GM18502 (cell line): ENCODE data around the gene ANO9.
"Not testable (repeated sequence)": the region's sequence is repeated elsewhere in the genome, so short reads cannot be mapped to it uniquely, and the experiment has no call there.

Experiments
- ATAC-seq: cut with Tn5 transposase; IDR thresholded peaks from one replicate; pipeline ENCODE4 v1.9.1; 2021; ENCODE audit warnings: mild to moderate bottlenecking; ENCODE audit not compliant: unreplicated experiment, poor library complexity

ANO9 gene

DNA sequence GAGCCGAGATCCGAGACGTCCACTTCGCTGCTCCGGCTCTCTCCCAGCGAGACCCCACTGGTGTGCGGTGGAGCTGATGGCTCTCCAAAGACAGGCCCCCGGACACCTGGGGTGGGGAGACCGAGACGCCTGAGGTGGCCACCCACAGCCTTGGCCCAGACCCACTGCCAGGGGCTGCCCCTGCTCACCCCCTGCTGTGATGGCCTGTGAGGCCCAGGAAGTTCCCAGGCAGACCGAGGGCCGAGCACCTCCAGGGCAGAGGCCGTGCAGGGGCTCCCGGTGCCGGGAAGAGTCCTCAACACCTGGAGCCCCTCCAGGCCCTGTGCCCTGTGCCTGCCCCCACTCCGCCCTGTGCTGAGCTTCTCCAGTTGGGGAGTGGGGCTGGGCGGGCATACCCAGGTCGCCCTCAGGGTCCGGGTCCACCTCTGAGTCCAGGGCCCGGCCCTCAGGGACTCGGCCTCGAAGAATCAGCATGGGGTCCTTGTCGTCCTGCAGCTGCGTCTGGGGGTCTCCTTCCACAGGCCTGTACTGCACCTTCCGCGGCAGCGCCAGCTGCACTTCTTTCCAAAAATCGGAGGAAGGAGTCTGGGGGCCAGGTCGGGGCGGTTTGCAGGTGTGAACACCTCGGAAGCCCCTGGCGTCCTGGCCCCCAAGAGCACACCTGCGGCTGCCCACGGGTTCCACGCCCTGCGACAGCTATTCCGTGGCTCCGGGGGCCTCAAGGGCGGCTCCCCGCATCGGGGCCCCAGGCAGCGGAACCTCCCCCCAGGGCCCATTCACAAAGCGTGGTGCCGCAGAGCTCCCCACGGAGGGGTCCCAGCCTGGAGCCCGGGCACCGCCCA lies 35.6 kb downstream of the ANO9 start:
- no peak for ATAC-seq

- no peak for ATAC-seq
Measured at GRCh38 chr11:405323-405953, 36.4 kb downstream of the ANO9 start.

GRCh38 chr11:404551-405264 lies 37.1 kb downstream of the ANO9 start:
- no peak for ATAC-seq

DNA sequence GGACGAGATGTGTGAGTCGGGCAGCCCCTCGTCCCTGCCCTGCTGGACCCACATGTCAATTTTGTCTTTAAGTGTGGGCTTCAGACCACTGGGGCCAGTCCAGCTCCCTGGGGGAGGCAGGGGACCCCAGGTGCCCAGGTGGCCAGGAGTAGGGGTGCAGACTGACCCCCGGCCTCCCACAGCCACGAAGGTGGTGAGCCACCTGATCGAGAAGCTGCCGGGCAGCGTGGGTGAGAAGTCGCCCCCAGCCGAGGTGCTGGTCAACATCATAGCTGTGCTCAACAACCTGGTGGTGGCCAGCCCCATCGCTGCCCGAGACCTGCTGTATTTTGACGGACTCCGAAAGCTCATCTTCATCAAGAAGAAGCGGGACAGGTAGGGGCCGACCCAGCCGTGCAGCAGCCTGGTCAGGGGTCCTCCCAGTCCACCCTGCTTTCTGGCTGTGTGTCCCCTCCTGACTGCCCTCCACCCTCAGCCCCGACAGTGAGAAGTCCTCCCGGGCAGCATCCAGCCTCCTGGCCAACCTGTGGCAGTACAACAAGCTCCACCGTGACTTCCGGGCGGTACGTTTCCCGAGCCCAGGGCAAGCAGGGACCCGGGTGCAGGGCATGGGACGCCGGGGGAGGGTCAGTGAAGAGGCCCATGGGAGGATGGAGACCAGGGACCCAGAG lies 37.9 kb downstream of the ANO9 start:
- ATAC-seq = no peak

DNA sequence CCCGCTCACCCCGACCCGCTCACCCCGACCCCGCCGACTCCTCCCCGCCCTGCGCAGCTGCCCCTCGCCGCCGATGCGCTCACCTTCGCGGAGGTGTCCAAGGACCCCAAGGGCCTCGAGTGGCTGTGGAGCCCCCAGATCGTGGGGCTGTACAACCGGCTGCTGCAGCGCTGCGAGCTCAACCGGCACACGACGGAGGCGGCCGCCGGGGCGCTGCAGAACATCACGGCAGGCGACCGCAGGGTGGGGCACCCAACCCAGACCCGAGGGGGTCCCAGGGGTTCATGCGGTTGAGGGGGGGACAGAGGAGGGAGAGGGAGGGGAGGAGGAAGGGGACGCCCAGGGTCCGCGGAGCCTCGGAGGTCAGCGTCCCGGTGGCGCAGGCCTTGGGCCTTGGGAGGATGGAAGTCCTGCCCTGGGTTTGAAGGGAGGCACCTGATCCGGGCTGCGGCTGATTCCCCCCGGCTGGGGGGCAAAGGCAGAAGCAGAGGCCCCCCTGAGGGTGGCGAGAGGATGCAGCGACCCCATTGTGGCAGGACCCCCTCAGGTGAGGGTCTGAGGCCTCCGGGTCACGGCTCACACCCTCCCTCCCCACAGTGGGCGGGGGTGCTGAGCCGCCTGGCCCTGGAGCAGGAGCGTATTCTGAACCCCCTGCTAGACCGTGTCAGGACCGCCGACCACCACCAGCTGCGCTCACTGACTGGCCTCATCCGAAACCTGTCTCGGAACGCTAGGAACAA lies 38.6 kb downstream of the ANO9 start:
- ATAC-seq = no peak

GRCh38 chr11:401196-401595 lies 40.6 kb downstream of the ANO9 start:
- ATAC-seq = not testable (repeated sequence)

DNA sequence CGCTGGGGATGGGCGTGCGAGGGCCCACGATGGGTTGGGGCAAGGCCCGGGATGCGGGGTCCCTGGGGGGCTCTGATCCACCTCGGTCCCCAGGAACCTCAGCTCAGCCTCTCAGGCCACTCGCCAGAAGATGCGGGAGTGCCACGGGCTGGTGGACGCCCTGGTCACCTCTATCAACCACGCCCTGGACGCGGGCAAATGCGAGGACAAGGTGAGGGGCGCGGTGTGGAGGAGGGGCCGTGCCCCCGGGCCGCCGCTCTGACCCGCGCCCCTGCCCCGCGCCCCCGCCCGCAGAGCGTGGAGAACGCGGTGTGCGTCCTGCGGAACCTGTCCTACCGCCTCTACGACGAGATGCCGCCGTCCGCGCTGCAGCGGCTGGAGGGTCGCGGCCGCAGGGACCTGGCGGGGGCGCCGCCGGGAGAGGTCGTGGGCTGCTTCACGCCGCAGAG lies 41.5 kb downstream of the ANO9 start:
- ATAC-seq = no peak

- ATAC-seq = no peak
Measured at GRCh38 chr11:399731-400211, 42.0 kb downstream of the ANO9 start.

GRCh38 chr11:398826-399225 lies 43.0 kb downstream of the ANO9 start:
- no peak for ATAC-seq

DNA sequence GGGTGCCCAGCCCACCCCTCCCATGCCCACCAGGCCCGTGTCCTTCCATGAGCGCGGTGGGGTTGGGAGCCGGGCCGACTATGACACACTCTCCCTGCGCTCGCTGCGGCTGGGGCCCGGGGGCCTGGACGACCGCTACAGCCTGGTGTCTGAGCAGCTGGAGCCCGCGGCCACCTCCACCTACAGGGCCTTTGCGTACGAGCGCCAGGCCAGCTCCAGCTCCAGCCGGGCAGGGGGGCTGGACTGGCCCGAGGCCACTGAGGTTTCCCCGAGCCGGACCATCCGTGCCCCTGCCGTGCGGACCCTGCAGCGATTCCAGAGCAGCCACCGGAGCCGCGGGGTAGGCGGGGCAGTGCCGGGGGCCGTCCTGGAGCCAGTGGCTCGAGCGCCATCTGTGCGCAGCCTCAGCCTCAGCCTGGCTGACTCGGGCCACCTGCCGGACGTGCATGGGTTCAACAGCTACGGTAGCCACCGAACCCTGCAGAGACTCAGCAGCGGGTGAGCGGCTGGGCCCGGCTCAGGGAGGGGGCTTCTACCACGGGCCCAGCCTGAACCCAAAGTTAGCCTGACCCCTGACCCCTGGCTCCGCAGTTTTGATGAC lies 44.8 kb downstream of the ANO9 start:
- ATAC-seq = peak; percentile 59

- ATAC-seq = peak; percentile 16
Measured at GRCh38 chr11:396511-396947, 45.3 kb downstream of the ANO9 start.

DNA sequence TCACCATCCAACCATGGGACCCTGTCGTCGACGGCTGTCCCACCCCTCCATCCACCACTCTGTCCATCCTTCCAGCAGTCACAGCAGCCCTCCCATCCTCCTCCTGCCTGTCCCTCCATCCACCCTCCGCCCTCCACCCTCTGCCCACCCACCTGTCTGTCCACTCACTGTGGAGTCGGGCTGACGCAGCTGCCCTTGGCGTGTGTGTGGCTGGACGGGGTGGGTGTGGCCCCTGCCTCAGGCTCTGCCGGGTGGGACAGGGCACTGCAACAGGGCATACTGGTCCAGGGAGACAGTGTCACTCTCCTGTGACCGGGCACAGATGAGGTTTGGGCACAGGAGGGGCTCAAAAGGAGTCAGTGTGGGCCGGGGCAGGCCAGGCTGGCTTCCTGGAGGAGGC lies 45.9 kb downstream of the ANO9 start:
- no peak for ATAC-seq

DNA sequence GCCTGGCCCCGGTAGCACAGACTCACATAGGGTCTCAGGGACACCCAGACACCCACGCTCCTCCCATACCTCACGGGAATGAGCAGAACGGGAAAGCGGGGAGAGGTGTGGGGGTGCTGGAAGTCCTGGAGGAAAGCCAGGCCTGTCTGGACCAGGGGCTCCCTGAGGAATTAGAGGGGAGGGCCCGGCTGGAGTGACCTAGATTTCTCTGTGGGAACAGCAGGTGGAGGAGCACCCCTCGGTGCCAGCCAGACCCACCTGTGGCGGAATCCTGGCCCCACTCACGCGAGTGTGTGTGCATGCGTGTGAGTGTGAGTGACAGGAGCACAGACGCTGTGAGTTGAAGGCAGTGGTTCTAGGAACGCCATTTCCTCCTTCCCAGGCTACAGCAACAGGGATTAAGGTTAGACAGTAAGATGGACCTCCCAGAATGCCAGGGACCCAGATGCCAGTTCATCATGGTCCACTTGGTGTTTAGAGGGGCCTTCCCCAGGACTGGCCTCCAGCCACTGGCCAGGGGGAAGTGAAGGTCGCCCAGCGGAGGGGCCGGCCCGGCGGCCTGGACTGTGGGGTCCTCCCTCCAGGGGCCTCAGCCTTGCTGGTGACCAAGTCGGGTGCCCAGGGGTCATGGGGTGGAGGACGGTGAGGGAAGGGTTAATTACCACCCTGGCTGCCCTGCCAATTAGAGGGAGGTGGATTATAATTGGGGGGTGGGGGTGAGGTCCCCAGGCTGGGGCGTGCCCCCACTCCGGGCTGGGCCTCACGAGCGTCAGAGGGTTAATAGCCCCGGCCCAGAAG lies 46.8 kb downstream of the ANO9 start:
- ATAC-seq = no peak

- ATAC-seq = no peak
Measured at GRCh38 chr11:394034-394857, 47.6 kb downstream of the ANO9 start, which contains the start of gene PKP3. TSS of gene PKP3 (plus strand) at chr11:394209. CDS start at chr11:394293, 84 bp downstream.

- ATAC-seq = no peak
Measured at GRCh38 chr11:393219-394033, 48.4 kb downstream of the ANO9 start.

- ATAC-seq = no peak
Measured at GRCh38 chr11:392102-392777, 49.6 kb downstream of the ANO9 start.
